ENCODE measurements around the gene PER3.

The PER3 gene

GRCh38 chr1:7869136-7869920 lies 85.2 kb downstream of the PER3 start (continued):
- TF ChIP-seq ZXDB (tag by site-specific recombination; IDR thresholded peaks at IDR 0.05) (no peak), ZNF549 (tag by site-specific recombination; IDR thresholded peaks at IDR 0.05) (no peak)

- H3K27ac ChIP-seq (ENCODE audit: extremely low read depth, low read depth, low read length): no peak overlapping the region
- H3K4me3 ChIP-seq (ENCODE audit: low read depth, low read length): no peak overlapping the region
- ChIA-PET CTCF (no interaction called here), POLR2A (no interaction called here)
- no peaks in the 10 kb centered on the region for H3K36me3 ChIP-seq (ENCODE audit: control insufficient read depth in 2 of 2, insufficient read depth in 1 of 2, low read length in 2 of 2)
- TF ChIP-seq ZNF785 (tag by site-specific recombination; IDR thresholded peaks at IDR 0.05): no peak
- TF ChIP-seq REPIN1 (tag by site-specific recombination; IDR thresholded peaks at IDR 0.05; ENCODE audit: low read depth): no peak
- no peak for TF ChIP-seq ZNF549 (tag by site-specific recombination; IDR thresholded peaks at IDR 0.05)
- TF ChIP-seq ZNF629 (tag by site-specific recombination; IDR thresholded peaks at IDR 0.05): no peak
- no peaks in the 10 kb centered on the region for H3K9me3 ChIP-seq (ENCODE audit: control insufficient read depth, insufficient read depth, low read depth, low read length)
- H3K4me1 ChIP-seq (ENCODE audit: control insufficient read depth, insufficient read depth, low read length): no peaks in the 10 kb centered on the region
Measured at GRCh38 chr1:7871136-7871535, 87.0 kb downstream of the PER3 start.

GRCh38 chr1:7873801-7874795 lies 90.0 kb downstream of the PER3 start:
- no peaks in the 10 kb centered on the region for H3K4me1 ChIP-seq (ENCODE audit: control insufficient read depth, insufficient read depth, low read length)
- ChIA-PET CTCF (no interaction called here), POLR2A (no interaction called here)
- H3K27ac ChIP-seq (ENCODE audit: extremely low read depth, low read depth, low read length): no peak overlapping the region
- H3K36me3 ChIP-seq (ENCODE audit: control insufficient read depth in 2 of 2, insufficient read depth in 1 of 2, low read length in 2 of 2): no peaks in the 10 kb centered on the region
- TF ChIP-seq ZNF148 (tag by site-specific recombination; IDR thresholded peaks at IDR 0.05; ENCODE audit: borderline replicate concordance) (no peak), ZNF311 (tag by site-specific recombination; IDR thresholded peaks at IDR 0.05; ENCODE audit: borderline replicate concordance) (no peak), PRDM2 (tag by site-specific recombination; IDR thresholded peaks at IDR 0.05; ENCODE audit: borderline replicate concordance) (no peak), ZNF169 (tag by site-specific recombination; IDR thresholded peaks at IDR 0.05) (no peak), ZNF132 (tag by site-specific recombination; IDR thresholded peaks at IDR 0.05; ENCODE audit: borderline replicate concordance) (no peak), ZNF660 (tag by site-specific recombination; IDR thresholded peaks at IDR 0.05) (no peak), ZXDB (tag by site-specific recombination; IDR thresholded peaks at IDR 0.05) (no peak)
- H3K9me3 ChIP-seq (ENCODE audit: control insufficient read depth, insufficient read depth, low read depth, low read length): no peaks in the 10 kb centered on the region
- H3K4me3 ChIP-seq (ENCODE audit: low read depth, low read length): no peak overlapping the region

Measured in HEK293 (cell line).